Neural progenitor cell (in vitro differentiated cells): ENCODE data around the gene LYZ. TPM values are rescaled to one million over a fixed set of nuclear protein-coding genes. Genes with fewer than 3 reads are reported as not detected.
A peak's percentile ranks its signal among the peaks of the same experiment; 100 is the strongest.

Experiments used
- DNase-seq: peaks from one replicate; pipeline ENCODE4 v3.0.0-alpha.2; 2016; ENCODE audit warnings: low spot score
- H2AFZ ChIP-seq: fragments of 200-600 bp; sonication (generic); replicated peaks from 2 replicates; pipeline ENCODE4 v1.6.1; 2016; ENCODE audit warnings: antibody characterized with exemption
- H3F3A ChIP-seq: fragments of 200-600 bp; sonication (generic); 2 replicates; pipeline ENCODE4 v1.6.1; 2016; ENCODE audit warnings: antibody characterized with exemption, low read depth
- H3K27ac ChIP-seq: fragments of 200-600 bp; sonication (generic); 2 replicates; pipeline ENCODE4 v1.5.1; 2016; ENCODE audit warnings: mild to moderate bottlenecking
- H3K27me3 ChIP-seq: fragments of 200-600 bp; sonication (generic); 2 replicates; pipeline ENCODE4 v1.6.1; 2016; ENCODE audit warnings: mild to moderate bottlenecking, moderate library complexity
- H3K36me3 ChIP-seq: fragments of 200-600 bp; sonication (generic); 2 replicates; pipeline ENCODE4 v1.5.1; 2016
- H3K4me1 ChIP-seq: fragments of 200-600 bp; sonication (generic); 2 replicates; pipeline ENCODE4 v1.6.1; 2016; ENCODE audit warnings: mixed run types
- H3K4me2 ChIP-seq: fragments of 200-600 bp; sonication (generic); 2 replicates; pipeline ENCODE4 v1.6.1; 2016
- H3K4me3 ChIP-seq: fragments of 200-600 bp; sonication (generic); 2 replicates; pipeline ENCODE4 v1.5.1; 2016
- H3K79me2 ChIP-seq: fragments of 200-600 bp; sonication (generic); 2 replicates; pipeline ENCODE4 v1.6.1; 2016; ENCODE audit warnings: low read depth
- H3K9ac ChIP-seq: fragments of 200-600 bp; sonication (generic); 2 replicates; pipeline ENCODE4 v1.6.1; 2016
- H3K9me3 ChIP-seq: fragments of 200-600 bp; sonication (generic); 2 replicates; pipeline ENCODE4 v1.5.1; 2016; ENCODE audit warnings: low read depth
- H4K20me1 ChIP-seq: fragments of 200-600 bp; sonication (generic); 2 replicates; pipeline ENCODE4 v1.6.1; 2016; ENCODE audit warnings: low read depth
- H3K27ac Mint-ChIP-seq: 3 replicates; pipeline ENCODE4 v1.8.0; 2021; ENCODE audit warnings: mixed read lengths
- H3K27me3 Mint-ChIP-seq: 2 replicates; pipeline ENCODE4 v1.8.0; 2022; ENCODE audit warnings: low read depth, mild to moderate bottlenecking, inconsistent platforms, moderate library complexity, mixed read lengths; ENCODE audit not compliant: insufficient read depth
- H3K36me3 Mint-ChIP-seq: 3 replicates; pipeline ENCODE4 v1.8.0; 2021; ENCODE audit warnings: mixed read lengths
- H3K4me1 Mint-ChIP-seq: 3 replicates; pipeline ENCODE4 v1.8.0; 2021; ENCODE audit warnings: mixed read lengths
- H3K4me3 Mint-ChIP-seq: 3 replicates; pipeline ENCODE4 v1.8.0; 2021; ENCODE audit warnings: mild to moderate bottlenecking, moderate library complexity, mixed read lengths
- H3K9me3 Mint-ChIP-seq: 3 replicates; pipeline ENCODE4 v1.8.0; 2020; ENCODE audit warnings: mixed read lengths
- CTCF ChIP-seq: fragments of 200-600 bp; sonication (generic); IDR thresholded peaks from 2 replicates; pipeline ENCODE4 v1.5.1; 2017; ENCODE audit warnings: antibody characterized with exemption, mild to moderate bottlenecking
- EZH2 ChIP-seq: fragments of 200-600 bp; sonication (generic); IDR thresholded peaks from 2 replicates; pipeline ENCODE4 v1.6.1; 2017; ENCODE audit warnings: antibody characterized with exemption, mild to moderate bottlenecking, moderate library complexity
- EZH2phosphoT487 ChIP-seq: fragments of 200-600 bp; sonication (generic); IDR thresholded peaks from 2 replicates; pipeline ENCODE4 v1.6.1; 2017; ENCODE audit warnings: antibody characterized with exemption
- total RNA-seq: library from RNA; depleted of rRNA; stranded (reverse); fragments of >200 nt; gene quantifications from 2 replicates; pipeline ENCODE4 v1.2.3, GENCODE V29; 2015; ENCODE audit warnings: low replicate concordance

LYZ gene
- total RNA-seq, 1 donor from 2014 or later, result not detected

GRCh38 chr12:69338936-69339335, 9.2 kb upstream of the LYZ start:
- Histone ChIP-seq H3F3A (no peaks in the 10 kb centered on the region), H2AFZ (no peak overlapping the region), H3K4me3 (no peak overlapping the region), H4K20me1 (no peaks in the 10 kb centered on the region), H3K79me2 (no peaks in the 10 kb centered on the region), H3K27ac (no peak overlapping the region), H3K9ac (no peak overlapping the region), H3K9me3 (no peaks in the 10 kb centered on the region), H3K27me3 (no peaks in the 10 kb centered on the region), H3K36me3 (no peaks in the 10 kb centered on the region), H3K4me2 (no peak overlapping the region), H3K4me1 (peaks cover 12% of the 10 kb centered on the region)
- Mint-ChIP-seq H3K27ac (no peak overlapping the region), H3K4me1 (peaks cover 23% of the 10 kb centered on the region), H3K9me3 (no peaks in the 10 kb centered on the region), H3K4me3 (no peak overlapping the region), H3K27me3 (no peaks in the 10 kb centered on the region), H3K36me3 (no peaks in the 10 kb centered on the region)
- no peak for DNase-seq
- TF ChIP-seq EZH2 (no peak), EZH2phosphoT487 (no peak), CTCF (no peak)

DNA sequence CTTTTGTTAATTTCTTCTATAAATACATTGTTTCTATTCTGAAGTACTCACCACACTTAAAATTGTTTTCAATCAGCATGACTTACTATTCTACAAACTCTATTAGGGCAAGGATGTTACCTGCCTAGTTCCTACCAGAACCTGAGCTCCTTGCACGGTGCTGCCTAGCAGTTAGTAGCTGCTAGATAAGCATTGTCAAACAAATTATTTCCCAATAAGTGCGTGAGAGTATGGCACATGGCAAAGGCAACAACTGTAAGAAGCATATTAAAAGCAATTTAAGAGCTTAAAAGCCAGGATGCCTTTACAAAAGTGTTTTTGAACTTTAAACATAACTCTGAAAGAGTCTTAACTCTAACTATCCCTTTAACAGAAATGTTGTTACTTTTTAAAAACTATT, 8.2 kb upstream of the LYZ start:
- Histone ChIP-seq H3K36me3 (no peaks in the 10 kb centered on the region), H3K4me1 (peaks cover 12% of the 10 kb centered on the region)
- H3K27me3 Mint-ChIP-seq, result no peaks in the 10 kb centered on the region

GRCh38 chr12:69341328-69341727, 6.9 kb upstream of the LYZ start:
- no peaks in the 10 kb centered on the region for H3K9me3 ChIP-seq
- H3K4me1 ChIP-seq, result peaks cover 12% of the 10 kb centered on the region
- no peaks in the 10 kb centered on the region for H3K36me3 Mint-ChIP-seq
- H3K4me1 Mint-ChIP-seq, result peaks cover 23% of the 10 kb centered on the region
- peak overlapping the region; percentile 18 for H3K27ac Mint-ChIP-seq
- no peaks in the 10 kb centered on the region for H3K27me3 ChIP-seq
- no peaks in the 10 kb centered on the region for H3F3A ChIP-seq
- H2AFZ ChIP-seq, result no peak overlapping the region
- no peaks in the 10 kb centered on the region for H3K36me3 ChIP-seq
- peak overlapping the region; percentile 10 for H3K4me2 ChIP-seq
- H3K27me3 Mint-ChIP-seq, result no peaks in the 10 kb centered on the region
- no peak for DNase-seq
- H3K4me3 ChIP-seq, result no peak overlapping the region
- H4K20me1 ChIP-seq, result no peaks in the 10 kb centered on the region
- no peak for TF ChIP-seq EZH2
- TF ChIP-seq CTCF, result no peak
- no peak for TF ChIP-seq EZH2phosphoT487
- no peak overlapping the region for H3K9ac ChIP-seq
- no peak overlapping the region for H3K4me3 Mint-ChIP-seq
- H3K9me3 Mint-ChIP-seq, result no peaks in the 10 kb centered on the region
- H3K27ac ChIP-seq, result no peak overlapping the region
- H3K79me2 ChIP-seq, result no peaks in the 10 kb centered on the region

More for the DNA sequence above, 8.2 kb upstream of the LYZ start:
- H3K9me3 ChIP-seq, result no peaks in the 10 kb centered on the region
- H4K20me1 ChIP-seq, result no peaks in the 10 kb centered on the region
- H3K4me2 ChIP-seq, result no peak overlapping the region
- Mint-ChIP-seq H3K4me1 (peaks cover 23% of the 10 kb centered on the region), H3K9me3 (no peaks in the 10 kb centered on the region), H3K4me3 (no peak overlapping the region), H3K36me3 (no peaks in the 10 kb centered on the region), H3K27ac (no peak overlapping the region)
- no peak overlapping the region for H3K4me3 ChIP-seq
- H3K27ac ChIP-seq, result no peak overlapping the region
- no peak overlapping the region for H3K9ac ChIP-seq
- no peak for TF ChIP-seq EZH2
- TF ChIP-seq CTCF, result no peak
- TF ChIP-seq EZH2phosphoT487, result no peak
- no peak for DNase-seq
- no peak overlapping the region for H2AFZ ChIP-seq
- no peaks in the 10 kb centered on the region for H3F3A ChIP-seq
- H3K79me2 ChIP-seq, result no peaks in the 10 kb centered on the region
- H3K27me3 ChIP-seq, result no peaks in the 10 kb centered on the region

DNA sequence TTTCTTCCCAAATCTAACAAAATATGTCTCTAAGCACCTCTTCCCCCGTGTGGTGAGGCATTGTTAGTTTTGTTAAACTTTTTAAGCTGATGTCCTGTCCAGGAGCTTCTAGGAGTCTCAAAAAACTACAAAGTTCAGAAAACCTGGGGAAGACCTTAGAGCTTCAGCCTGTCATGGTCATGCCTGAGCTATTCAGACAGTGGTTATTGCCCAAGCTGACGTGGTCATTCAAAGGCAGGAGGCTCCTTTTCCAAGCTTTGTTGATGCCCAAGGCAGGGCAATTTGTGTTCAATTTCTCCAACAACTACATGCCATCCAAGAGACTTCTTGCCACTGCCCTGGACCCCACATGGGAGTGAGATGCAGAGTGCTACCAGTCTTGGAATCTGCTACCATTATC, 5.8 kb upstream of the LYZ start:
- Mint-ChIP-seq H3K4me3 (no peak overlapping the region), H3K36me3 (no peaks in the 10 kb centered on the region), H3K4me1 (peaks cover 23% of the 10 kb centered on the region), H3K27me3 (no peaks in the 10 kb centered on the region), H3K9me3 (no peaks in the 10 kb centered on the region), H3K27ac (no peak overlapping the region)
- Histone ChIP-seq H3K79me2 (no peaks in the 10 kb centered on the region), H3K4me3 (no peak overlapping the region), H3K36me3 (no peaks in the 10 kb centered on the region), H3K4me1 (peaks cover 12% of the 10 kb centered on the region), H3K27ac (no peak overlapping the region), H3K4me2 (no peak overlapping the region), H3K27me3 (no peaks in the 10 kb centered on the region), H4K20me1 (no peaks in the 10 kb centered on the region), H3F3A (no peaks in the 10 kb centered on the region), H3K9me3 (no peaks in the 10 kb centered on the region), H3K9ac (no peak overlapping the region), H2AFZ (no peak overlapping the region)
- DNase-seq, result no peak
- TF ChIP-seq EZH2phosphoT487 (no peak), CTCF (no peak), EZH2 (no peak)
